Lower leg skin (tissue), 4 donors: ENCODE measurements around the gene TTC33. TPM values are rescaled to one million over a fixed set of nuclear protein-coding genes. Genes with fewer than 3 reads are reported as not detected.
"Not testable (repeated sequence)": the region's sequence is repeated elsewhere in the genome, so short reads cannot be mapped to it uniquely, and the experiment has no call there.

Experiments used
- DNase-seq, 2 donors: peaks; one replicate each; pipeline ENCODE4 v3.0.0-alpha.2; 2019; ENCODE audit warnings: low spot score in 2 of 2
- H3K4me3 ChIP-seq: fragments of 200-600 bp; sonication (generic); 2 replicates; pipeline ENCODE4 v1.5.1; 2017; ENCODE audit warnings: mild to moderate bottlenecking, low read depth; ENCODE audit not compliant: poor library complexity, severe bottlenecking
- POLR2A ChIP-seq, 2 donors: fragments of 450-650 bp; IDR thresholded peaks; one replicate each; pipeline ENCODE4 v1.6.1; 2016 to 2017; ENCODE audit warnings: antibody characterized with exemption in 2 of 2, mild to moderate bottlenecking in 1 of 2, moderate library complexity in 1 of 2
- WGBS, 2 donors: methylation state at CpG; one replicate each; pipeline ENCODE4 v1.1.5; 2018; 5-methylcytosine and 5-hydroxymethylcytosine counted together
- intact Hi-C: fragments of 100-400 bp; cut with DNase I; formaldehyde crosslinking; loops from one replicate; pipeline ENCODE4 v1.15.0; 2023; ENCODE audit warnings: low total_unique reads
- total RNA-seq, 4 donors: library from RNA; depleted of rRNA; stranded (reverse); fragments of >200 nt; gene quantifications; one replicate each; pipeline ENCODE4 v1.1.0, GENCODE V29; 2016
- TF ChIP-seq, protein P1 (sequence below), 3 donors: fragments of 450-650 bp; IDR thresholded peaks; one replicate each; pipeline ENCODE4 v1.5.1; 2016; ENCODE audit warnings: antibody characterized with exemption in 3 of 3, mild to moderate bottlenecking in 3 of 3, moderate library complexity in 2 of 3

The TTC33 gene
- total RNA-seq, 4 donors from 2014 or later = 8.7 to 13.1 (median 11.0) TPM

DNA sequence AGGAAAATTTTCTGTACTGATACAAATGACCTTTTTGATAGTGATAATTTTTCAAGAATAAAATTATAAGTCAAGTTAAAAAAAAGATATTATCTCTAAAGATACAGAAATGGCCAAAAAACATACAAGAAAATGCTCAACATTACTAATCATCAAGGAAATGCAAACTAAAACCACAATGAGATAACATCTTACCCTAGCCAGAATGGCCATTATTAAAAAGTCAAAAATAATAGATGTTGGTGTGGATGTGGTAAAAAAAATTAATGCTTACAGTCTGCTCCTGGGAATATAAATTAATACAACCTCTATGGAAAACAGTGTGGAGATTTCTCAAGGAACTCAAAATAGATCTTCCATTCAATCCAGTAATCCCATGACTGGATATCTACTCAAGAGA lies 99.0 kb downstream of the TTC33 start:
- DNase-seq = no peak
- intact Hi-C loops = no loop called here
- TF ChIP-seq POLR2A (IDR thresholded peaks at IDR 0.05) = no peak
- TF ChIP-seq, protein P1, sequence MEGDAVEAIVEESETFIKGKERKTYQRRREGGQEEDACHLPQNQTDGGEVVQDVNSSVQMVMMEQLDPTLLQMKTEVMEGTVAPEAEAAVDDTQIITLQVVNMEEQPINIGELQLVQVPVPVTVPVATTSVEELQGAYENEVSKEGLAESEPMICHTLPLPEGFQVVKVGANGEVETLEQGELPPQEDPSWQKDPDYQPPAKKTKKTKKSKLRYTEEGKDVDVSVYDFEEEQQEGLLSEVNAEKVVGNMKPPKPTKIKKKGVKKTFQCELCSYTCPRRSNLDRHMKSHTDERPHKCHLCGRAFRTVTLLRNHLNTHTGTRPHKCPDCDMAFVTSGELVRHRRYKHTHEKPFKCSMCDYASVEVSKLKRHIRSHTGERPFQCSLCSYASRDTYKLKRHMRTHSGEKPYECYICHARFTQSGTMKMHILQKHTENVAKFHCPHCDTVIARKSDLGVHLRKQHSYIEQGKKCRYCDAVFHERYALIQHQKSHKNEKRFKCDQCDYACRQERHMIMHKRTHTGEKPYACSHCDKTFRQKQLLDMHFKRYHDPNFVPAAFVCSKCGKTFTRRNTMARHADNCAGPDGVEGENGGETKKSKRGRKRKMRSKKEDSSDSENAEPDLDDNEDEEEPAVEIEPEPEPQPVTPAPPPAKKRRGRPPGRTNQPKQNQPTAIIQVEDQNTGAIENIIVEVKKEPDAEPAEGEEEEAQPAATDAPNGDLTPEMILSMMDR (IDR thresholded peaks at IDR 0.05) = no peak
- H3K4me3 ChIP-seq = no peak overlapping the region

DNA sequence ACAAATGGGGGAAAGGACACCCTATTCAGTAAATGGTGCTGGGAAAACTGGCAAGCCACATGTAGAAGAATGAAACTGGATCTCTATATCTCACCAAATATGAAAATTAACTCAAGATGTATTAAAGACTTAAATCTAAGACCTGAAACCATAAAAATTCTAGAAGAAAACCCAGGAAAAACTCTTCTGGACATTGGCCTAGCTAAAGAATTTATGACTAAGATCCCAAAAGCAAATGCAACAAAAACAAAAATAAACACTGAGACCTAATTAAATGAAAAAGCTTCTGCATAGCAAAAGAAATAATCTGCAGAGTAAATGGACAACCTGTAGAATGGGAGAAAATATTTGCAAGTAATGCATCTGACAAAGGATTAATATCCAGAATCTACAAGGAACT lies 99.7 kb downstream of the TTC33 start:
- intact Hi-C loops, H3K4me3 ChIP-seq, DNase-seq: not testable (repeated sequence)

DNA sequence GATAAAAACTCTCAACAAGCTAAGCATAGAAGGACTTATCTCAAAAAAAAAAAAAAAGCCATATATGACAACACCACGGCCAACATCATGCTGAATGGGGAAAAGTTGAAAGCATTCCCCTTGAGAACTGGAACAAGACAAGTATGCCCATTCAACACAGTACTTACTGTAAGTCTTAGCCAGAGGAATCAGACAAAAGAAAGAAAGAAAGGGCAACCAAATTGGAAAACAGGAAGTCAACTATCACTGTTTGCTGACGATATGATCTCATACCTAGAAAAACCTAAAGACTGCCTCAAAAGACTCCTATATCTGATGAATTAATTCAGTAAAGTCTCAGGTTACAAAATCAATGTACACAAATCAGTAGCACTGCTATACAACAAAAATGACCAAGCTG lies 100.6 kb downstream of the TTC33 start:
- DNase-seq = no peak
- H3K4me3 ChIP-seq = no peak overlapping the region
- 73 to 82% methylated on average over 2 of the region's 2 CpGs for WGBS, 2 donors
- intact Hi-C loops = no loop called here
- TF ChIP-seq POLR2A (IDR thresholded peaks at IDR 0.05) = no peak
- TF ChIP-seq, protein P1 (IDR thresholded peaks at IDR 0.05) = no peak

DNA sequence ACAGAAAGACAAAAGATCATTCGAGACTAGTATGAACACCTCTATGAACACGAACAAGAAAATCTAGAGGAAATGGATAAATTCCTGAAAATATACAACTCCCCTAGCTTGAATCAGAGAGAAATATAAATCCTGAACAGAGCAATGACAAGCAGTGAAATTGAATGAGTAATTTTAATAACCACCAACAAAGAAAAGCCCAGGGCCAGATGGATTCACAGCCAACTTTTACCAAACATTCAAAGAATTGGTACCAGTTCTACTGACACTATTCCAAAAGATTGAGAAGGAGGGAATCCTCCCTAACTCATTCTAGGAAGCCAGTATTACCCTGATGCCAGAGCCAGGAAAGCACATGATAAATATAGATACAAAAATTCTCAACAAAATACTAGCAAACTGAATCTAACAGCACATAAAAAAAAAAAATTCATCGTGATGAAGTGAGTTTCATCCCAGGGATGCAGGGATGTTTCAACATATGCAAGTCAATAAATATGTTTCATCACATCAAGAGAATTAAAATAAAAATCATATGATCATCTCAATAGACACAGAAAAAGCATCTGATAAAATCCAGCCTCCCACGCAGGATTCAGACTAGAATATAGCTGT lies 101.3 kb downstream of the TTC33 start:
- intact Hi-C loops = no loop called here
- no peak overlapping the region for H3K4me3 ChIP-seq
- DNase-seq = no peak
- 26 to 35% methylated on average over 4 of the region's 4 CpGs for whole genome bisulfite sequencing, 2 donors
- TF ChIP-seq, protein P1 (IDR thresholded peaks at IDR 0.05) = no peak

DNA sequence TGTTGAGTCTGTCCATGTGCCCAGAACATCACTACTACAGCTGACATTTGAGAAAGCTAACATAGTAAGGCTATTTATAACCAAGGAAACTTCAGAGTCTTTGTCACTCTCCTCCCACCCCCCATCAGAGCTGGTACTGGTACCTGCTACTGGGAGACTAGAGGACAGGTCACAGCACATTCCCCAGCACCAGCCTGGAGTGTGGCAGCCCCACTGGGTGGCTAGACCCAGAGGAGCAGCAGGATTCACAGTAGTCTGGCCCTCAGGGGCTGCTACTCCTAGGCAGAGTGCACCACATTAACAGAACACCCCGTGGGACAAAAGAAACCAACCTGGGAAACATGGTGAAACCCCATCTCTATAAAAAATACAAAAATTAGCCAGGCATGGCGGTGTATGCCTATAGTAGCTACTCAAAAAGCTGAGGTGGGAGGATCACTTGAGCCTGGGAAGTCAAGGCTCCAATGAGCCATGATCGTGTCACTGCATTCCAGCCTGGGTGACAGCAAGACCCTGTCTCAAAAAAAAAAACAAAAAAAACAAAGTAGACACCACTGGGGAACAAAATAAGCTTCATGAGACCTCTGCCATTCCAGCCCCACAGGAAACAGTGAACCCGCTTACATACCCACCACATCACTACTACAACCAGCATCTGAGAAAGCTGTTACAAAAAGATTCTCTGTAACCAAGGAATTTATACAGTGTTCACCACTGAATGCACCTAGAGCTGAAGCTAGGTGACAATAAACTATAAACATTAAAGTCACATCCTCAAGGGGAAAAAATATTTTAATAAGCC lies 102.3 kb downstream of the TTC33 start:
- WGBS, 2 donors = 90% methylated on average over 4 of the region's 4 CpGs
- TF ChIP-seq POLR2A (IDR thresholded peaks at IDR 0.05) = no peak
- TF ChIP-seq, protein P1 (IDR thresholded peaks at IDR 0.05) = no peak
- no peak for DNase-seq
- no peak overlapping the region for H3K4me3 ChIP-seq
- intact Hi-C loops = no loop called here

DNA sequence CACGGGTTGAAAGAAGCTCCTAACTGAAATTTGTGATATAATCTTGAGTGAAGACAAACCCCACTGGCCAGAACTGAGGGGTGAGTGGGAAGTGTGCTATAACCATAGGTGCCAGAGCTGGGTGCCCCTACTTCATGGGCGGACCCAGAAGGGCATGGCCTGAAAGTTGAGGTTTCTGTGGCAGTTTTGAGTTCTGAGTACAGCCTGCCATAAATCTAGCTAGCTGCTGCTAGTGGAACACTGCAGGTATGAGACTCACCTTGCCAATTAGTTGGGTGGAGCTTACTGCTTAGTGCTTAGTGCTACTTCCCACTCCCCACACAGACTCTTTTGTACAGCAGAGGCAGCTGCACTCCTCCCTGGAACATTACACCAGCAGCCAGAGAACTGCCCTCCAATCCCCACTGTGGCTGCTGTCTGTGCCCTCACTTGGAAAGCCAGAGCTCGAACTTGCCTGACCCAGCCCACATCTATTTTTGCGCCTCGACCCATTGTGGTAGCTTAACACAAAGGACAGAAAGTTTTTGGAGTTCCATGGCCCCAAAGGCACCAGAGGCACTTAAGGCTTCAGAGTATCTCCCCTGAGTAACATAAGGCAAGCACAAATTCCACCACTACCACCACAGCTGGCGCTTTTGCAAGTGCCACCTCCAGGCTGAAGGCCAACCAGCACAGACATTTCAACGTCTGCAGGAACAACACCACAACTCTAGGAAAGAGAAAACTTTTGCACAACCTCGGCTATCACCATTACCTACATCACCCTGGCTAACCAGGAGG lies 103.1 kb downstream of the TTC33 start:
- 63 to 68% methylated on average over 8 of the region's 8 CpGs for WGBS, 2 donors
- intact Hi-C loops = no loop called here
- DNase-seq = no peak
- TF ChIP-seq, protein P1 (IDR thresholded peaks at IDR 0.05) = no peak
- TF ChIP-seq POLR2A (IDR thresholded peaks at IDR 0.05) = no peak
- H3K4me3 ChIP-seq = no peak overlapping the region
